GM21737 (cell line): Measurements from ENCODE around the gene OR1E1.
"Not testable (repeated sequence)": the region's sequence is repeated elsewhere in the genome, so short reads cannot be mapped to it uniquely, and the experiment has no call there.

ENCODE experiments used
- ATAC-seq: cut with Tn5 transposase; IDR thresholded peaks from one replicate; pipeline ENCODE4 v1.9.1; 2021; ENCODE audit warnings: mild to moderate bottlenecking, moderate library complexity; ENCODE audit not compliant: unreplicated experiment

Gene OR1E1, protein sequence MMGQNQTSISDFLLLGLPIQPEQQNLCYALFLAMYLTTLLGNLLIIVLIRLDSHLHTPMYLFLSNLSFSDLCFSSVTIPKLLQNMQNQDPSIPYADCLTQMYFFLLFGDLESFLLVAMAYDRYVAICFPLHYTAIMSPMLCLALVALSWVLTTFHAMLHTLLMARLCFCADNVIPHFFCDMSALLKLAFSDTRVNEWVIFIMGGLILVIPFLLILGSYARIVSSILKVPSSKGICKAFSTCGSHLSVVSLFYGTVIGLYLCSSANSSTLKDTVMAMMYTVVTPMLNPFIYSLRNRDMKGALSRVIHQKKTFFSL

DNA sequence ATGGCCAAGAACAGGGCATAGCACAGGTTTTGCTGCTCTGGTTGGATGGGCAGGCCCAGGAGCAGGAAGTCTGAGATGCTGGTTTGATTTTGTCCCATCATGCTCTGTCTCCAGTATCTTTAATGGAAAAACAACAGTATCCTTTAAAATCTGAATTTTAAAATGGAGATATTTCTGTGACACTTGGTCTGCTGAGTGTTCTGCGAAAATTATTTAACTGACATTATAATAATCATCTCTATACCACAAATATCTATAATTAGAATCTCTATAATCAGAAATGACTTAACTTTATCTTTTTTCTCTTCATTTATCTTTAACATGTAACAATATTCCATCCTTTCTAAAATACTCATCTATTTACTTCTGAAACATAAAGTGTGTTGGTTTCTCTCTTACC is at the start of gene OR1E1:
OR1E1 (minus strand) TSS at position 101 of the 400 bp plus-strand sequence; CDS start at position 101, 0 bp downstream.
- no peak for ATAC-seq

DNA sequence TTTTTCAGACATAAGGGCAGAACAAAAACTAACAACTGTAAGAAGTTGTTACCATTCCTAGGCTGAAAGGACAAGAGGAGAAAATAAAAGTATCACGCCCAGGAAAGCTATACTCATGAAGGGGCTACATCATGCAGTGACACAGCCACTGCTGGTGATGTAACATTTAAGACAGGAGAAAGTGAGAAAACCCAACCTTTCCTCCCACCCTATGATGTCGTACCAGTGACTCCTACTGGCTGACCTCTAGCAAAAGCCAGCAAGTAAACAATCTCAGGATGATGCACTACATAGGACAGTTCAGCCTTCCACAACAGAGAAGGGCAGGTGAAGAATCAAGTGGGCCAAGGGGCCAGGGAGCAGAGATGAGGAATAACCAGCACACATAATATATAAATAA is 49.4 kb upstream of the OR1E1 start:
- no peak for ATAC-seq

DNA sequence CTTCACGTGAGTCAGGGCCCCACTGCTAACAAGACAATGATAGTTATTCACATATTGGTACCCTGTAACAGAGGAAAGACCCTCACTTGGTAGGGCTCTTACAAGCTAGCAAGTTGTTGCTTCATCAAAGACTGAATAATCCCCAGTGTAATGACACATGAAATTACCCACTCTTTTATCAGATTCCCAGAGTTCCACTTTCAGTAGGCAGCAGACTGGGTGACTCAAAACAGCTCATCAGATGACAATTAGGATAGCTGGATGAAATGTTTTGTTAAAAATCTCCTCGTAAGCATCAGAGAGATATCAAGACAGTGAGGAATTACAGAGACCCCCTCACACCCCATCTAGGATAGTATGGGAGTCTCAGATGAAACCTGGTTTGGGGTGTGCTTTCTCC is 42.2 kb upstream of the OR1E1 start:
- no peak for ATAC-seq

DNA sequence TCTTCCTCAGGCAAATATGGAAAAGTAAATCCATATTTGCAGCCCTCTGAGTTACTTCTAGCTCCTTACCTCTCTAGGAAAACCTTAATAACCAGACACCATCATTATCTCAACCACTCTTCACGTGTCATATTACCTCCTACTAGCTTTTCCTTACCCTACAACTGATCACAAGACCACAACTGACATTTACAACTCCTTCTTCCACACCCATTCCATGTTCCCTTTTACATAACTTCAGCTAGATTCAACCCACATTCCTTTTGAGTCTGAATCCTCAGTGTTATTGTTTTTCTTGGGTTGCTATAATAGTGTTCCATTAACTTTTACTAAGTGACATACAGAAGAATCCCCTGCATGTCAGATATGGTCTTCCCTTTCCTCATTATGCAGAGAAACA is 40.2 kb upstream of the OR1E1 start:
- ATAC-seq, result no peak

DNA sequence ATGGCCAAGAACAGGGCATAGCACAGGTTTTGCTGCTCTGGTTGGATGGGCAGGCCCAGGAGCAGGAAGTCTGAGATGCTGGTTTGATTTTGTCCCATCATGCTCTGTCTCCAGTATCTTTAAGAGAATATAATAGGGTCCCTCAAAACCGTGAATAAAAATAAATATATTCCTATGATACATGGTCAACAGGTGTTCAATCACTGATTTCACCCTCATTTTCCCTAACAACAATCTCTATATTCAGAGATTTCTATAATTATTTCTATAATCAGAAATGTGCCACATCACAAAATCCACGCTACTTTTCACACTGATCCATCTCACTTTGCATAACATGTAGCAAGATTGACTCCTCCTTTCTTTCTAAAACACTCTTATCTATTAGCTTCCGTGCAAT is 35.5 kb upstream of the OR1E1 start, which contains the start of gene OR1E2:
OR1E2 (minus strand) TSS at position 101 of the 400 bp plus-strand sequence; CDS start at position 101, 0 bp downstream.
- ATAC-seq, result no peak

DNA sequence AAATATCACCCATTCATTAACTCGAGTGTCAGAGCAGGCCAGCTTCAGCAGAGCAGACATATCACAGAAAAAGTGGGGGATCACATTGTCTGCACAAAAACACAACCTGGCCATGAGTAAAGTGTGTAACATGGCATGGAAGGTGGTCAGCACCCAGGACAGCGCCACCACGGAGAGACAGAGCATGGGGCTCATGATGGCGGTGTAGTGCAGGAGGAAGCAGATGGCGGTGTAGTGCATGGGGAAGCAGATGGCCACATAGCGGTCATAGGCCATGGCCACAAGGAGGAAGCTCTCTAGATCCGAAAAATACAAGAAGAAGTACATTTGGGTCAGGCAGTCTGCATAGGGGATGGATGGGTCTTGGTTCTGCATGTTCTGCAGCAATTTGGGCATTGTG is 35.0 kb upstream of the OR1E1 start:
- ATAC-seq, result not testable (repeated sequence)

DNA sequence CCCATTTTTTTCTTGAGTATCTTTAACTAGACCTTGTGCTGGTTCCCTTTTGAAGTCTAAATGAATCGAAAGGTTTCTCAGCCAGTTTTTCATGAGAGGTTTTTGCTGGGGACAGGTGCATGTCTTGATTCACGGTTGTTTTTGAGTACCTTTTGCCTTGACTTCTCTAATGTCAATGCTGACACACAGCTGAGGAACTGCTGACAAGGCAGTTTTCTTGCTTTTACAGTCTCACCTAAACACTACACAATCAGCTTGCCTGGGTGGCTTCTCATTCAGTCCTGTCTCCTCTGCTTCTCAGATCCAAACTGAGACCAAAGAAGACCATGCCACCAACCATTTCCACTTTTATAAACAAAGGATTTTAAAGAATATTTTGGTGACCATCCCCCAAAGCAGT is 20.0 kb upstream of the OR1E1 start:
- no peak for ATAC-seq

DNA sequence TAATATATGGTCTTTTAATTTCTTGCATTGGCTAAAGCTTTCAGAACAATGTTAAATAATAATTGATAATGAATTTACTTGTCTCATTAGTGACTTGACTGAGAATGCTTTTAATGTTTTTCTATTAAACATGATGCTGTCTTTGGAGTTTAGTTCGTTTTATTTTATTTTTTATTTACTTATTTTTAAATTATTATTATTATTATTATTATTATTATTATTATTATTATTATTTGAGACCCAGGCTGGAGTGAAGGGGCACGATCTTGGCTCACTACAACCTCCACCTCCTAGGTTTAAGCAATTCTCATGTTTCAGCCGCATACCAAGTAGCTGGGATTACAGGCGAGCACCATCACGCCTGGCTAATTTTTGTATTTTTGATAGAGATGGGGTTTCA is 17.4 kb upstream of the OR1E1 start:
- no peak for ATAC-seq

DNA sequence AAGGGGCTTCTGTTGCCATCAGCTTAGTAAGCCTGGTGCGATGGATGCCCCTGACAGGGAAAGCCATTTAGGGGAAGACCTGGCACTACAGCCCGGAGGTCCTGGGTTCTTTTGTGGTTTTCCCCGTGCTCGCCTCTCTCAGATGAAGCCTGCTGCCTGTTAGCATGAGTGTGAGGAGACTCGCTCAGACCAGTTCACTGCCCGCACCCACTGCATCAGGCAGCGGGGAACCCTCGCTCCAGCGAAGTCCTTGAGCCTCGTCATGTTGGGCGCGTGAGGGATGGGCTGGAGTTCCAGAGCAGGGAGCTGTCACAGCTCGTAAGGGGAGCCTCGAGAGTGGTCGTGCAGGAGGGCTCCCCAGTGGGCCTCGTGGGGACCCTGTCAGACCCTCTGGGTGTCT is 14.0 kb upstream of the OR1E1 start:
- not testable (repeated sequence) for ATAC-seq

DNA sequence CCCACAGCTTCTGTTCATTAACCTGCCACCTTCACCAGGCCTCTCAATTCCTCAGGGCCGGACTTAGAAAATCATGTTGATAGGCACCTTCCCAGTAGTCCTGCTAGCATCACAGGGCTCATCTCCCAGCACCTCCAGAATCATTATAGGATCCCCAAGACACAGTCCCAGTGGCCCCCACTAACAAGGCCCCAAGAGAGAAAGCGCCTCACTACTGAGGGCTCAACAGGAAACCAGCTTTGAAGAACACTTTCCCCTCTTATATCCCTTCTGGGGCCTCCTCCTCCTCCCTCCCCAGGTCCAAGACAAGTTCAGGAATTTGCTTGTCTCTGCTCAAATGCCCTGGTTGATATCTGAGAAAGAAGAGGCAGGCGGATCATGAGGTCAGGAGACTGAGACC is 12.9 kb upstream of the OR1E1 start, which contains the start of gene OR3A3:
OR3A3 (plus strand) TSS at position 301 of the 400 bp plus-strand sequence.
- ATAC-seq, result no peak

DNA sequence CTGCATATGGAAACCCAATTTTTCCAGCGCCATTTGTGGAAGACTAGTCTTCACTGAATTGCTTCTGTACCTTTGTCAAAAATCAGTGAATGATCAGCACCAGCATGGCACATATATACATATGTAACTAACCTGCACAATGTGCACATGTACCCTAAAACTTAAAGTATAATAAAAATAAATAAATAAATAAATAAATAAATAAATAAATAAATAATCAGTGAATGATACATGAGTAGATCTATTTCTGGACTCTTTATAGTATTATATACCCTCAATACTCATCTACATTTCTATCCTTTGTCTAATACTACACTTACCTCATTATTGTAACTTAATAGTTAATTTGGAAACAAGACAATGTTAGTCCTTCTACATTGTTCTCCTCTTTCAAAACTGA is 5.6 kb upstream of the OR1E1 start:
- not testable (repeated sequence) for ATAC-seq

DNA sequence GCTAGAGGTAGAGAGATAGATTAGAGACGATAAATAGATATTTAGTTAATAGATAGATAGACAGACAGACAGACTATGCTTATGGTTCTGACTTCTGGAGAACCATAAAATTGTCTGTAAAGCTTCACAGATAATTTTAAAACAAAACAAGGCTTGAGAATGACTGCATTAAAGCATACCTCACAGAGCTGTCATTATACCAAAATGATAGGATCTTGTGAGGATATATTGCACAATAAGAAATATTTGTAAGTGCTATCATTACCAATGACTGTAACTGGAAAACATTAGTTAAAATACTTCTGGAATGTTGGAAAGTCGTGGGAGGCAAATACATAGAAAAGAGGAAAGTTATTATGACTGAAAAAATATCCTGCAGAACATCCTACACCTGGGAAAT is 3.6 kb upstream of the OR1E1 start:
- no peak for ATAC-seq

DNA sequence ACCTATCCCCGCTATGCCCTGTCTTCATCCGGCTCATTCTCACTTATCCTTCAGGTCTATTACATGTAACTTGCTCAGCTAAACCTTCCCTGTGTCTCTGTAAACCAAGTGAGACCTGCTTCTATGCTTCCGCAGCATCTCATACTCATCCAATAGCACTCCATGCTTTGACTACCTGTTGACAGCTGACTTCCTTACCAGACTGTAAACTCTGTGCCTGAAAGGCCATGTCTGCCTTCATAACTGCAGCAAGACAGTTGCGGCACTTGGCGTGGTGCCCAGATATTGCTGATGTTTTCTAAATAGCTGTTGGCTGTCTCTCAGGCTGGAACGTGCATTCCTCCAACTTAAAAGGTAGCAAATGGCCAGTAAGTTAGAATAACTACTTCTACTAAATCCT is 1.8 kb upstream of the OR1E1 start:
- ATAC-seq, result no peak

DNA sequence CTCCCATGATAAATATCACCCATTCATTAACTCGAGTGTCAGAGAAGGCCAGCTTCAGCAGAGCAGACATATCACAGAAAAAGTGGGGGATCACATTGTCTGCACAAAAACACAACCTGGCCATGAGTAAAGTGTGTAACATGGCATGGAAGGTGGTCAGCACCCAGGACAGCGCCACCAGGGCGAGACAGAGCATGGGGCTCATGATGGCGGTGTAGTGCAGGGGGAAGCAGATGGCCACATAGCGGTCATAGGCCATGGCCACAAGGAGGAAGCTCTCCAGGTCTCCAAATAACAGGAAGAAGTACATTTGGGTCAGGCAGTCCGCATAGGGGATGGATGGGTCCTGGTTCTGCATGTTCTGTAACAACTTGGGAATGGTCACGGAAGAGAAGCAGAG is 409 bp downstream of the OR1E1 start:
- ATAC-seq, result not testable (repeated sequence)

DNA sequence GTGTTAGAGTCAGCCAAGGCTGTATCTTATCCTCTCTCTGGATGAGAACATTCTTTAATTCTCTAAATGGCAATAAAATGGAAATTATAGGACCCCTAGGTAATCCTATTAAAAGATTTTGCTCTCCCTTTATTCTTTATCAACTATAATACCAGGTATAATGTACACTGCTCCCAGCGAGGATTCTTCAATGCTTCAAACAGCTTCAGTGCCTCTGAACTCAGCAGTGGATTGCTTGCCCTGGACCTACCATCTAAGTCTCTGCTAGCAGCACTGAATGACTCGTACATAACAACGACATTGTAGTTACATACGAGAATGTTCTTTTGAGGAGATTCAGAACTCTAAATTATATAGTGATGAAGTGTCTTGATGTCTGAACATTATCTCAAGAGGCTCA is 8.4 kb downstream of the OR1E1 start:
- ATAC-seq, result no peak

DNA sequence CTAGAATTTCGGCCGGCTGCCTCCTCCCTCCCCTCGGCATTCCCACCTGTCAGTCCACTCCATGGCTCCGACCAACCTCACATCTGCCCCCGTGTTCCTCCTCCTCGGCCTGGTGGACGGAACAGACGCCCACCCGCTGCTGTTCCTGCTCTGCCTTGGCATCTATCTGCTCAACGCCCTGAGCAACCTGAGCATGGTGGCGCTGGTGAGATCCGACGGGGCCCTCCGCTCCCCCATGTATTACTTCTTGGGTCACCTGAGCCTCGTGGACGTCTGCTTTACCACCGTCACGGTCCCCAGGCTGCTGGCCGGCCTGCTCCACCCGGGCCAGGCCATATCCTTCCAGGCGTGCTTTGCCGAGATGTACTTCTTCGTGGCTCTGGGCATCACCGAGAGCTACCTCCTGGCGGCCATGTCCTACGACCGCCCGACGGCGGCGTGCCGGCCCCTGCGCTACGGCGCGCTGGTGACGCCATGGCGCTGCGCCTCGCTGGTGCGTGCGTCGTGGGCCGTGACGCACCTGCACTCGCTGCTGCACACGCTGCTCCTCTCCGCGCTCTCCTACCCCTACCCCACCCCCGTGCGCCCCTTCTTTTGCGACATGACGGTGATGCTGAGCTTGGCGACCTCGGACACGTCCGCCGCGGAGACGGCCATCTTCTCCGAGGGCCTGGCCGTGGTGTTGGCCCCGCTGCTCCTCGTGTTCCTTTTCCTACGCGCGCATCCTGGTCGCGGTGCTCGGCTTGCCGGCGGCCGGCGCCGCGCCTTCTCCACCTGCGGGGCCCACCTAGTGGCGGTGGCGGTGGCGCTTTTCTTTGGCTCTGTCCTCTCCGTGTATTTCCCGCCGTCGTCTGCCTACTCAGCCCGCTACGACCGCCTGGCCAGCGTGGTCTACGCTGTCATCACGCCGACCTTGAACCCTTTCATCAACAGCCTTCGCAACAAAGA is 12.1 kb downstream of the OR1E1 start, which contains the start of gene OR3A2:
OR3A2 (minus strand) TSS at position 440 of the 948 bp plus-strand sequence.
- no peak for ATAC-seq

DNA sequence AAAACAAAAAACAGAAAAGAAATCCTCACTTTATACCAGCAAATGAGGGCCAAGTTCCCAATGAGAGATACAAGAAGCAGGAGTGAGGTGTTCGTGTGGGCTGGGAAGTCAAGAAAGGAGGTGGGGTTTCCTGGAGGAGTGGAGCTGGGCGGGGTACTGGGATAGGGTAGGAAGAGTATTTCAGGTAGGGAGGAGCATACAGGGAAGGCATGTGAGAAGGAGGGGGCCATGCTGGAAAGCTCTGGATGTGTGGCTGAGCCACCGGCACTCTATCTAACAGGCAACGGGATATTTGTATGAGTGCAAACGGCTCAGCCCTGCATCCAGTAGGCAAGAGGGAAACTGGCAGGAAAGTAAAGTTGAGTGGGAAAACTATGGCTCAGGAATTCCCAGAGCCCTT is 16.3 kb downstream of the OR1E1 start:
- no peak for ATAC-seq

DNA sequence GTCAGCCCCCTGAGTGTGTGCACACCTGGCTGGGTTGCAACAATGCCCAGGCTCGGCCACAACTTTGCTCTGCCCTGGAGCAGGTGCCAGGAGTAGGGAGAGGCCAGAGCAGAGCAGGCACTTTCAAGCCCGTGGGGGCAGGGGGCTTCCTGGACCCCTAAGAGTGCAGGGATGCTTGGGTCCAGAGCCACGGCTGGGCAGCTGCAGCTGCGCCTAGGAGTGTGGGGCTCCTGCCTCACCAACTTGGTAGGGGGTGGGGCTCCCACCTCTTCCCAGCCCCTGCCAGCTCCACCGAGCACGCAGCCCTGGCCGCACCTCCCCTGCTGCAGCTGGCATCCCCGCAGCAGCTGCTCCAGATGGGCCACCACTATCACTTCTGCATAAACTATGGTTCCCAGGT is 19.9 kb downstream of the OR1E1 start:
- no peak for ATAC-seq

DNA sequence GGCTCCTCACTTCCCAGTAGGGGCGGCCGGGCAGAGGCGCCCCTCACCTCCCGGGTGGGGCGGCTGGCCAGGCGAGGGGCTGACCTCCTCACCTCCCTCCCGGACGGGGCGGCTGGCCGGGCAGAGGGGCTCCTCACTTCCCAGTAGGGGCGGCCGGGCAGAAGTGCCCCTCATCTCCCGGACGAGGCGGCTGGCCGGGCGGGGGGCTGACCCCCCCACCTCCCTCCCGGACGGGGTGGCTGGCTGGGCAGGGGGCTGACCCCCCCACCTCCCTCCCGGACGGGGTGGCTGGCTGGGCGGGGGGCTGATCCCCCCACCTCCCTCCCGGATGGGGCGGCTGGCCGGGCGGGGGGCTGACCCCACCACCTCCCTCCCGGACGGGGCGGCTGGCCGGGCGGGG is 27.0 kb downstream of the OR1E1 start:
- ATAC-seq, result not testable (repeated sequence)
